Sigmoid colon (tissue), 7 donors: ENCODE data around the gene TM9SF2. TPM values are rescaled to one million over a fixed set of nuclear protein-coding genes. Genes with fewer than 3 reads are reported as not detected.
"Not testable (repeated sequence)": the region's sequence is repeated elsewhere in the genome, so short reads cannot be mapped to it uniquely, and the experiment has no call there.

Experiments used
- DNase-seq: peaks from one replicate; pipeline ENCODE4 v3.0.0-alpha.2; 2019
- H3K27ac ChIP-seq, 4 donors: fragments of 200-600 bp; sonication (generic); one replicate each; pipeline ENCODE4 v1.5.1; 2016 to 2019; ENCODE audit warnings: mild to moderate bottlenecking in 1 of 4
- H3K27me3 ChIP-seq, 3 donors: fragments of 200-600 bp; sonication (generic); one replicate each; pipeline ENCODE4 v1.5.1; 2019; ENCODE audit warnings: mild to moderate bottlenecking in 1 of 3
- H3K36me3 ChIP-seq, 4 donors: fragments of 200-600 bp; sonication (generic); one replicate each; pipeline ENCODE4 v1.5.1; 2016 to 2019
- H3K4me1 ChIP-seq, 4 donors: fragments of 200-600 bp; sonication (generic); one replicate each; pipeline ENCODE4 v1.5.1; 2017 to 2019
- H3K4me3 ChIP-seq, 4 donors: fragments of 200-600 bp; sonication (generic); one replicate each; pipeline ENCODE4 v1.5.1; 2017 to 2019; ENCODE audit warnings: mild to moderate bottlenecking in 2 of 4, moderate library complexity in 1 of 4
- H3K9me3 ChIP-seq, 4 donors: fragments of 200-600 bp in 3 of 4; sonication (generic) in 3 of 4; one replicate each; pipeline versions ENCODE4 v1.5.1 to v1.6.1; 2013 to 2019
- CTCF ChIP-seq, 4 experiments: fragments of 450-650 bp in 3 of 4; fragments of 200-600 bp in 1 of 4; IDR thresholded peaks; one replicate each; pipeline ENCODE4 v1.5.1; 2016 to 2019; ENCODE audit warnings: antibody characterized with exemption in 4 of 4, mild to moderate bottlenecking in 3 of 4, moderate library complexity in 2 of 4
- EP300 ChIP-seq, 4 donors: sonication (generic); formaldehyde crosslinking; IDR thresholded peaks; one replicate each; pipeline ENCODE4 v1.6.1; 2017; ENCODE audit warnings: antibody characterized with exemption in 4 of 4
- POLR2A ChIP-seq, 2 donors: fragments of 450-650 bp; IDR thresholded peaks; one replicate each; pipeline ENCODE4 v1.6.1; 2016; ENCODE audit warnings: antibody characterized with exemption in 2 of 2, mild to moderate bottlenecking in 2 of 2, moderate library complexity in 2 of 2
- POLR2AphosphoS5 ChIP-seq, 4 donors: sonication (generic); formaldehyde crosslinking; IDR thresholded peaks; one replicate each; pipeline ENCODE4 v1.6.1; 2017; ENCODE audit warnings: antibody characterized with exemption in 4 of 4
- WGBS, 2 donors: extraction: QIAGEN DNeasy Blood & Tissue Kit; methylation state at CpG; one replicate each; pipeline ENCODE4 v1.1.7; 2013; 5-methylcytosine and 5-hydroxymethylcytosine counted together
- intact Hi-C: fragments of 100-400 bp; cut with DNase I; formaldehyde crosslinking; loops from one replicate; pipeline ENCODE4 v1.15.1; 2023
- polyA plus RNA-seq, 3 donors: library from polyadenylated mRNA; stranded (reverse); fragments of 200-250 nt; gene quantifications; one replicate each; pipeline ENCODE4 v1.2.3, GENCODE V29; 2013
- total RNA-seq, 4 donors: library from RNA; depleted of rRNA; stranded (reverse); fragments of >200 nt; gene quantifications; one replicate each; pipeline ENCODE4 v1.1.0, GENCODE V29; 2016
- donor health status: healthy with polysubstance abuse.
- donor health status: Bipolar disorder and iron deficiency.
- donor health status: healthy.

TM9SF2 gene
- total and polyA plus RNA-seq, 7 donors: 21.6 to 110 (median 61.6) TPM

GRCh38 chr13:99486996-99487395 is 14.3 kb upstream of the TM9SF2 start:
- TF ChIP-seq EP300 (IDR thresholded peaks at IDR 0.05) (no peak), POLR2A (IDR thresholded peaks at IDR 0.05) (no peak), POLR2AphosphoS5 (IDR thresholded peaks at IDR 0.05) (no peak), CTCF (IDR thresholded peaks at IDR 0.05) (no peak)

GRCh38 chr13:99489028-99489427 is 12.2 kb upstream of the TM9SF2 start:
- DNase-seq: no peak
- WGBS, 2 donors: 74 to 93% methylated on average over 3 of the region's 3 CpGs
- TF ChIP-seq POLR2A (IDR thresholded peaks at IDR 0.05) (no peak), EP300 (IDR thresholded peaks at IDR 0.05) (no peak), POLR2AphosphoS5 (IDR thresholded peaks at IDR 0.05) (no peak), CTCF (IDR thresholded peaks at IDR 0.05) (no peak)
- intact Hi-C loops: no loop called here
- H3K27ac ChIP-seq: no peak overlapping the region
- no peaks in the 10 kb centered on the region for H3K4me1 ChIP-seq
- no peaks in the 10 kb centered on the region for H3K36me3 ChIP-seq
- no peak overlapping the region for H3K4me3 ChIP-seq
- no peaks in the 10 kb centered on the region for H3K27me3 ChIP-seq
- H3K9me3 ChIP-seq: peaks cover 0 to 4% (median 0%) of the 10 kb centered on the region in 4 donors

More at GRCh38 chr13:99486996-99487395, 14.3 kb upstream of the TM9SF2 start:
- Histone ChIP-seq H3K4me1 (no peaks in the 10 kb centered on the region), H3K9me3 (peaks cover 0 to 4% (median 0%) of the 10 kb centered on the region in 4 donors), H3K27me3 (no peaks in the 10 kb centered on the region), H3K36me3 (no peaks in the 10 kb centered on the region), H3K27ac (no peak overlapping the region), H3K4me3 (no peak overlapping the region)
- 89 to 93% methylated on average over 3 of the region's 3 CpGs for WGBS, 2 donors
- DNase-seq: no peak
- intact Hi-C loops: no loop called here

GRCh38 chr13:99491750-99492149 is 9.5 kb upstream of the TM9SF2 start:
- H3K27me3 ChIP-seq, H3K4me3 ChIP-seq, H3K4me1 ChIP-seq, DNase-seq, intact Hi-C loops, H3K36me3 ChIP-seq, H3K27ac ChIP-seq, H3K9me3 ChIP-seq: not testable (repeated sequence)
- 96 to 97% methylated on average over 3 of the region's 3 CpGs for WGBS, 2 donors

GRCh38 chr13:99495466-99496183 is 5.6 kb upstream of the TM9SF2 start:
- no peak for DNase-seq
- H3K4me1 ChIP-seq: peaks cover 5 to 23% (median 16%) of the 10 kb centered on the region in 4 donors
- no peaks in the 10 kb centered on the region for H3K27me3 ChIP-seq
- TF ChIP-seq POLR2AphosphoS5 (IDR thresholded peaks at IDR 0.05) (no peak), POLR2A (IDR thresholded peaks at IDR 0.05) (no peak)
- no peaks in the 10 kb centered on the region for H3K36me3 ChIP-seq
- H3K4me3 ChIP-seq: peak overlapping the region; percentile 9 to 36 (median 26)
- intact Hi-C loops: no loop called here
- no peaks in the 10 kb centered on the region for H3K9me3 ChIP-seq
- WGBS, 2 donors: 76 to 83% methylated on average over 8 of the region's 8 CpGs
- peak overlapping the region; percentile 45 to 89 (median 82) for H3K27ac ChIP-seq

GRCh38 chr13:99496184-99497142 is 4.8 kb upstream of the TM9SF2 start:
- TF ChIP-seq POLR2A (IDR thresholded peaks at IDR 0.05) (no peak), EP300 (IDR thresholded peaks at IDR 0.05) (no peak), CTCF (IDR thresholded peaks at IDR 0.05) (no peak), POLR2AphosphoS5 (IDR thresholded peaks at IDR 0.05) (no peak)
- Histone ChIP-seq H3K4me1 (peaks cover 5 to 25% (median 19%) of the 10 kb centered on the region in 4 donors), H3K27me3 (no peaks in the 10 kb centered on the region), H3K27ac (peak overlapping the region; percentile 45 to 89 (median 82)), H3K4me3 (peak overlapping the region; percentile 9 to 36 (median 26)), H3K9me3 (no peaks in the 10 kb centered on the region), H3K36me3 (no peaks in the 10 kb centered on the region)
- WGBS, 2 donors: 54 to 65% methylated on average over 12 of the region's 12 CpGs
- intact Hi-C loops: no loop called here
- DNase-seq: peak; percentile 84
